Activated T-helper 1 cell treated with anti-CD3 and anti-CD28 coated beads, Interleukin-12 subunit alpha, Interleukin-12 subunit beta, Interleukin-2, Interleukin-4 antibody, amounts not matched to agents 30 ng/mL and 10 ng/mL and 1 ng/mL, durations not matched to agents 14 hours and 24 hours and 36 hours (primary cell): Measurements from ENCODE around the gene IDH3G. TPM values are rescaled to one million over a fixed set of nuclear protein-coding genes. Genes with fewer than 3 reads are reported as not detected.

Experiments used
- DNase-seq: peaks from one replicate; pipeline ENCODE4 v3.0.0; 2021; ENCODE audit warnings: low spot score
- H3K27ac Mint-ChIP-seq: one replicate; pipeline ENCODE4 v1.8.0; 2021; ENCODE audit warnings: mild to moderate bottlenecking, mixed read lengths
- H3K27me3 Mint-ChIP-seq: one replicate; pipeline ENCODE4 v1.8.0; 2022; ENCODE audit warnings: mild to moderate bottlenecking, moderate library complexity, mixed read lengths; ENCODE audit not compliant: insufficient read depth
- H3K36me3 Mint-ChIP-seq: one replicate; pipeline ENCODE4 v1.8.0; 2021; ENCODE audit warnings: low read depth, mixed read lengths
- H3K4me1 Mint-ChIP-seq: one replicate; pipeline ENCODE4 v1.8.0; 2021; ENCODE audit warnings: low read depth, mixed read lengths
- H3K4me3 Mint-ChIP-seq: one replicate; pipeline ENCODE4 v1.8.0; 2021; ENCODE audit warnings: mild to moderate bottlenecking, moderate library complexity, mixed read lengths
- H3K9me3 Mint-ChIP-seq: one replicate; pipeline ENCODE4 v1.8.0; 2021; ENCODE audit warnings: mixed read lengths
- intact Hi-C: fragments of 100-400 bp; cut with micrococcal nuclease; formaldehyde crosslinking; loops from one replicate; pipeline ENCODE4 v1.15.1; 2024
- total RNA-seq: library from RNA; stranded (reverse); gene quantifications from 2 replicates; pipeline ENCODE4 v1.2.3, GENCODE V29; 2022

The IDH3G gene
- total RNA-seq, 1 donor from 2014 or later = 68.4 TPM

DNA sequence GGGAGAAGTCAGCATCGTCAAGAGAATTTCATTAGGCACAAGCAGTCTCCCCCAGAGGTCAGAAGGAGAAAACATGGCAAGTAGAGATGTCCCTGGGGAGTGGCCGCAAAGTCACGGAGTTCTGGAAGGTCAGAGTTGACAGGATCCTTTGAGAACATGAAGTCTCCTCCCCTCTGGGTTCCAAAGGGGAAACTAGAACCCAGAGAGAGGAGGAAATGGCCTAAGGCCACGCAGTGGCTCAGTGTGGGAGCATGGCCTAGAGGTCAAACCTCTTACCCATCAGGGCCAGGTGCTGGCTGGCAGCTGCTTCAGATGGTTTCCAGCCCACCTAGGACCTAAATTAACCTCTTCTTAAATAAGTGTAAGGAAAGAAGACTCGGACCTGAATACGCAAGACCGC is 884 bp downstream of the IDH3G start:
- DNase-seq = no peak
- peak overlapping the region; percentile 90 for H3K27ac Mint-ChIP-seq
- H3K9me3 Mint-ChIP-seq = no peaks in the 10 kb centered on the region
- H3K4me1 Mint-ChIP-seq = peaks cover 18% of the 10 kb centered on the region
- intact Hi-C loops = no loop called here
- H3K36me3 Mint-ChIP-seq = peaks cover 14% of the 10 kb centered on the region
- no peaks in the 10 kb centered on the region for H3K27me3 Mint-ChIP-seq
- peak overlapping the region; percentile 96 for H3K4me3 Mint-ChIP-seq

DNA sequence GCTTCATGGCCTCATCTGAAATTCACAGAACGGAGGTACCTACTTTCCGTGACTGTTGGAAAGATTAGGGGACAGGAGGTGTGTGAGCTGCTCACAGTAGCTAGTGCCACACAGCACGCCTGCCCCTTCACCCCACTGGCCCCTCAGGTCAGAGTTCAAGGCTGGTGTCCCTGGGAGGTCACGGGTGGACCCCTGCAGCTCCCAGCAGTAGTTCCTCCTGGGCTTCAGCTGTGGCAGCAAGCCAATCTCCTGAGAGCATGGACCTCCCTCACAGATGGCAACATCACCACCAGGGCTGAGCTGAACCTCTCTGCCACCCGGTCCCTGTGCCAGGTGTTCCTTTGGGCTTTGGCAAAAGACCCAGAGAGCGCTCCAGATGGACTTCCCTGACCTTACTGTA is 1.8 kb downstream of the IDH3G start:
- intact Hi-C loops = no loop called here
- no peak for DNase-seq
- Mint-ChIP-seq H3K27ac (no peak overlapping the region), H3K36me3 (peaks cover 13% of the 10 kb centered on the region), H3K27me3 (no peaks in the 10 kb centered on the region), H3K4me3 (peak overlapping the region; percentile 96), H3K4me1 (peaks cover 18% of the 10 kb centered on the region), H3K9me3 (no peaks in the 10 kb centered on the region)

DNA sequence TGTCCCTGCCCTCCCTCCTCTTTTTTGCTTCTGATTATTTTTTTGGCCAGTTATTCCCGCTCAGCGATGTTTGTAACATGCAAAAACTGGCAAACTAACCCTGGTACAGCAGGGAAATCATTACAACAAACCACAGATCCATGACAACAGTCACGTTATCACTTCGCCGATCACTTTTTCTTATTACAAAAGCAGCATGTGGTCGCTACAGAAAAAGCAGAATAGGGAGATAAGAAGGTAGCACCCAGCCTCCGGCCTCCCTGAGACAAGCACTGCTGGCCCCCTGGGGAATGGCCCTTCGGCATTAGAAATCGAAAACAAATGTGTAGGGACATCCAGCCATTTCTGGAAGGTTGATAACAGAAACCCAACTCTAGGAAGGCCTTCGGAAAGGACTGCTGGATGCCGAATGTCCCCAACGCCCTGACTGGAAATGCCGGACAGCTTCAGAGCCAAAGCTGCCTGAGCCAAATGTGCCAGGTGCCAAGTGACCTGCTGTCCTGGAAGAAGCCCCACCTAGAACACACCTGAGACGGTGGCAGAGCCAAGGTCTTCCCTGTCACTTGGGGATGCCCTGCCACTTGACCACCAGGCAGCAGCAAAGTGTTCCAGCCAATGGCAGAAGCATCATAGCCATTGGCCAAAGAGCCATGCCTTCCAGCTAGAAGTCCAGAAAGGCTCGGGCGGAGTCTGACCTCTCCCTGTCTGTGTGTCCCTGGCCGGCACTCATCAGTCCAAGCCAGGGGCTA is 2.9 kb downstream of the IDH3G start:
- no peaks in the 10 kb centered on the region for H3K9me3 Mint-ChIP-seq
- H3K27ac Mint-ChIP-seq = no peak overlapping the region
- DNase-seq = no peak
- peaks cover 15% of the 10 kb centered on the region for H3K4me1 Mint-ChIP-seq
- no peak overlapping the region for H3K4me3 Mint-ChIP-seq
- peaks cover 9% of the 10 kb centered on the region for H3K36me3 Mint-ChIP-seq
- intact Hi-C loops = no loop called here
- no peaks in the 10 kb centered on the region for H3K27me3 Mint-ChIP-seq

DNA sequence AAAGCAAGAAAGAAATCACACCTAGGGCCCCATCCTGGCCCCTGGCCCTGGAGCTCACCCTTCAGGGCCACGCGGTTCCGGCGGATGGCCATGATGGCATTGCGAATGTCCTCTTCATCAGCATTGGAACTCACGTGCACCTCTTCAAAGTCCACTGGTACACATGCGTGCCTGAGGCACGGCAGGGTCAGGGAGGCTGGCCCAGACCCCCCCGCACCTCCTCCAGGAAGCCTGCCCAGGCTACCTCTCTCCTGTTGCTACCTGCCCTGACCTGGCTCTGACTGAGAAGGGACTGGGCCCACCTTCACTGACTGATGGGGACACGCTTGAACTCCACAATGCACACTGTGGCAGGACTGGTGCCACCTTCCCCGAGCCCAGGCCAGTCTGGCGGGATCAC is 4.5 kb downstream of the IDH3G start:
- no peaks in the 10 kb centered on the region for H3K27me3 Mint-ChIP-seq
- no peak overlapping the region for H3K27ac Mint-ChIP-seq
- no peak for DNase-seq
- H3K4me1 Mint-ChIP-seq = peaks cover 9% of the 10 kb centered on the region
- intact Hi-C loops = no loop called here
- no peaks in the 10 kb centered on the region for H3K9me3 Mint-ChIP-seq
- peaks cover 3% of the 10 kb centered on the region for H3K36me3 Mint-ChIP-seq
- no peak overlapping the region for H3K4me3 Mint-ChIP-seq

DNA sequence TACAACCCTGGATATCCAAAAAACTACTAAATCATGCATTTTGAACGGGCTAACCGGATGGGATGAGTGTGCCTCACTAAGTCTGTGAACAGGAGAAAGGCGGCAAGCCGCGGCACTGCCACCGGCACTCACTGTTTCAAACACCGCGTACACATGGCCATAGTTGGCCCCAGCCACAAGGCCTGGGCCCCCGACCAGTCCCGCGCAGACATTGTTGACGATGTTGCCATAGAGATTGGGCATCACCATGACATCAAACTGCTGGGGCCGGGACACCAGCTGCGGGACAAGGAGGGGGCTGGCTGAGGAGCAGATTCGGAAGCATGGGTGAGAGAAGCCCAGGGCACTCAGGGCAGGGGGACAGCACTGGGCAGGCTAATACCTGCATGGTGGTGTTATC is 7.5 kb downstream of the IDH3G start:
- peaks cover 2% of the 10 kb centered on the region for H3K36me3 Mint-ChIP-seq
- no peaks in the 10 kb centered on the region for H3K27me3 Mint-ChIP-seq
- H3K9me3 Mint-ChIP-seq = no peaks in the 10 kb centered on the region
- H3K4me3 Mint-ChIP-seq = no peak overlapping the region
- no peak for DNase-seq
- intact Hi-C loops = no loop called here
- no peak overlapping the region for H3K27ac Mint-ChIP-seq
- H3K4me1 Mint-ChIP-seq = no peaks in the 10 kb centered on the region

DNA sequence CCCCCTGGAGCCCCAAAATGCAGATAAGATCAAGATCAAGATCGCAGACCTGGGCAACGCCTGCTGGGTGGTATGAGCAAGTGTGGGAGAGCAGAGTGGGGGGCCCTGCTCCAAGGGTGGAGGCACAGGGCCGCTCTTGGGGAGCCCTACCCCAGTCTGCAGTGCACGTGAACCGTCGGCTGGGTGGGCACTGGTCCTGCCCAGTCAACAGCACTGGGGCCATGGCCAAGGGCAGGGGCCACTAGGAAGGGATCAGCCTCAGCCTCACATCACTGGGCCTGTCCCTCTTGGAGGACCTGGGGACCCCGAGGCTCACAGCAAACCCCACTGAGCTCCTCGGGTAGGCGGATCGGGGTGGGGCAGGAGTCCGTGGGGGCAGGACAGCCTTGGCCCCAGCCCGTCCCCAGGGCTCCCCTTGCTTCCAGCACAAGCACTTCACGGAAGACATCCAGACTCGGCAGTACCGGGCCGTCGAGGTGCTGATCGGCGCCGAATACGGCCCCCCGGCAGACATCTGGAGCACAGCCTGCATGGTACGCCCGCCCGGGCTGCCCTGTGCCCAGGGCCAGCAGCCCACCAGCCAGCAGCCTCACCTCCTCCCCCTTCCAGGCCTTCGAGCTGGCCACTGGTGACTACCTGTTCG is 9.7 kb downstream of the IDH3G start:
- Mint-ChIP-seq H3K36me3 (peaks cover 4% of the 10 kb centered on the region), H3K27ac (no peak overlapping the region), H3K4me3 (no peak overlapping the region), H3K9me3 (no peaks in the 10 kb centered on the region), H3K4me1 (no peaks in the 10 kb centered on the region), H3K27me3 (peaks cover 2% of the 10 kb centered on the region)
- intact Hi-C loops = no loop called here
- no peak for DNase-seq

DNA sequence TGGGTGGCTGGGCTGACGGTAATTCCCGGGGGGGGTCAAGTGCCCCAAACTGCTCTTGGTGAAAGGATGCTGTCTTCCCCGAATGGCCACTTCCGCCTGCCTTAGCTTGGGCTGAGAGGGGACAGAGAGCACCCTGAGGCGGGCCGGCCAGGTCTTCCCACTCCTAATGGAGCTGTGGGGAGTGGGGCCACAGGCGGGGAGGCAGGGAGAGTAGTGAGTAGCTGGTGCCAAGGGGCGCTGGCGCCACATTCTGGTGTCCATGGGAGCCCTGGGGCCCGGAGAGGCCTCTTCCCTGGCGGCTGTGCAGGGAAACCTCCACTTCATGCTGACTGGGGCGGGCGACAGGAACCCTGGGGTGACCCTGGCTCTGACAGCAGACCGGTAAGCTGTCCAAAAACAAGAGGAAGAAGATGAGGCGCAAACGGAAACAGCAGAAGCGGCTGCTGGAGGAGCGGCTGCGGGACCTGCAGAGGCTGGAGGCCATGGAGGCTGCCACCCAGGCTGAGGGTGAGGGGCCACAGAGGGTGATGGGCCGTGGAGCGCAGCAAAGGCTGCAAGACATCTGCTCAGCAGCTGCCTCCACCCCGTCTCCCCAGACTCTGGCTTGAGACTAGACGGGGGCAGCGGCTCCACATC is 10.7 kb downstream of the IDH3G start:
- intact Hi-C loops = no loop called here
- no peaks in the 10 kb centered on the region for H3K9me3 Mint-ChIP-seq
- no peak overlapping the region for H3K27ac Mint-ChIP-seq
- no peak for DNase-seq
- H3K4me3 Mint-ChIP-seq = no peak overlapping the region
- H3K4me1 Mint-ChIP-seq = no peaks in the 10 kb centered on the region
- H3K36me3 Mint-ChIP-seq = peaks cover 4% of the 10 kb centered on the region
- H3K27me3 Mint-ChIP-seq = peaks cover 2% of the 10 kb centered on the region

DNA sequence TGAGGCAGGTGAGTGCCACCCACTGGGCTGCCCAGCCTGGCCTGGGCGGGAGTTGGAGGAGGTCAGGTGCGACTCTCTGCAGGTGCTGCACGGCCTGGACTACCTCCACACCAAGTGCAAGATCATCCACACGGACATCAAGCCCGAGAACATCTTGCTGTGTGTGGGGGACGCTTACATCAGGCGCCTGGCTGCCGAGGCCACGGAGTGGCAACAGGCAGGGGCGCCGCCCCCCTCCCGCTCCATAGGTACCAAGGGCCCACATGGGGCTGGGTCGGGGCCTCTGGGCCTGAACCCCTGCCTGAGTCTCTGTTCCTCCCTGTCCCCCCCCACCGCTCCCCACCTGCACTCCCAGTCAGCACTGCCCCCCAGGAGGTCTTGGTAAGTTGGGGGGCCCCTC is 11.3 kb downstream of the IDH3G start:
- Mint-ChIP-seq H3K36me3 (peaks cover 4% of the 10 kb centered on the region), H3K27me3 (peaks cover 2% of the 10 kb centered on the region), H3K27ac (no peak overlapping the region), H3K4me1 (no peaks in the 10 kb centered on the region), H3K9me3 (no peaks in the 10 kb centered on the region), H3K4me3 (no peak overlapping the region)
- DNase-seq = no peak
- intact Hi-C loops = no loop called here

DNA sequence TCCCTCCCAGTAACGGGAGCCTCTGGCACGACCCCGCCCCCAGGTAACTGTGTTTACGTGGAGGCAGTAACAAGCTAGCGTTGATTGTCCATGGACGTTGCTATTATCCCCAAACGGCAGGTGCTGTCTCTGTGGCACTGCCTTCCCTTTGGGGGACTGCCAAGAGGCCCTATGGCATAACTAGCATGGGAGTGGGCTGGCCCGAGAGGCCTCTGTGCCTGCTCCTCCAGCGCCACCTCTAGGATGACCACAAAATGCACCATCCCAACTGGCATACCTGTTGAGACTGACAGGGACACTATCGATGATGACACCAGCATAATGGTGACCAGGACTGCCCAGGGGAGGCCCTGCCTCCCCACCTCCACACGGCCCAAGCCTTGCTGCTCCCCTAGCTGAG is 11.9 kb downstream of the IDH3G start:
- H3K36me3 Mint-ChIP-seq = peaks cover 2% of the 10 kb centered on the region
- no peaks in the 10 kb centered on the region for H3K9me3 Mint-ChIP-seq
- no peak overlapping the region for H3K4me3 Mint-ChIP-seq

DNA sequence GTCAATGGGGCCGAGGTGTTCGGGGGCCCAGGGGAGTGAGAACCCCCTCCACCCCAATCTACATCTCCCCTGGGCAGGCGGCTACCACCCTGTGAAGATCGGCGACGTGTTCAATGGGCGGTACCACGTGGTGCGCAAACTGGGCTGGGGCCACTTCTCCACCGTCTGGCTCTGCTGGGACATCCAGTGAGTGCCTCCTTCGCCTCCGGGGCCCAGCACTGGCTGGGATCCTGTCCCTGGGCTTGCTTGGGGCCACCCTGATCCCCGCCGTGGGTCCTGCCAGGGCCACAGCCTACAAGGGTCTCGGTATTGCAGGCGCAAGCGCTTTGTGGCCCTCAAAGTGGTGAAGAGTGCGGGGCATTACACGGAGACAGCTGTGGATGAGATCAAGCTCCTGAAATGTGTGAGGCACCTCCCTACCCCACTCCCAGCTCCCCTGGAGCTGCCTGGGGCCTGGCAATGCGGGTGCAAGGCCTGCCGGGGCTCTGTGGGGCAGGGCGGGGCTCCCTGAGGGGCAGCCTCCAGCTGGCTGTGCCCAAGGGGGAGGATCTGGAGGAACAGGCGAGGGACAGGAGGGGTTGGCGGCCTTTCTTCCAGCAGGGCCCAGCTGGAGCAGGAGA is 12.6 kb downstream of the IDH3G start:
- Mint-ChIP-seq H3K27ac (no peak overlapping the region), H3K4me1 (no peaks in the 10 kb centered on the region), H3K9me3 (no peaks in the 10 kb centered on the region), H3K4me3 (no peak overlapping the region), H3K36me3 (peaks cover 2% of the 10 kb centered on the region), H3K27me3 (peaks cover 2% of the 10 kb centered on the region)
- no peak for DNase-seq
- intact Hi-C loops = no loop called here

More for the DNA sequence above, 11.9 kb downstream of the IDH3G start:
- H3K4me1 Mint-ChIP-seq = no peaks in the 10 kb centered on the region
- DNase-seq = no peak
- no peak overlapping the region for H3K27ac Mint-ChIP-seq
- peaks cover 2% of the 10 kb centered on the region for H3K27me3 Mint-ChIP-seq
- intact Hi-C loops = no loop called here

DNA sequence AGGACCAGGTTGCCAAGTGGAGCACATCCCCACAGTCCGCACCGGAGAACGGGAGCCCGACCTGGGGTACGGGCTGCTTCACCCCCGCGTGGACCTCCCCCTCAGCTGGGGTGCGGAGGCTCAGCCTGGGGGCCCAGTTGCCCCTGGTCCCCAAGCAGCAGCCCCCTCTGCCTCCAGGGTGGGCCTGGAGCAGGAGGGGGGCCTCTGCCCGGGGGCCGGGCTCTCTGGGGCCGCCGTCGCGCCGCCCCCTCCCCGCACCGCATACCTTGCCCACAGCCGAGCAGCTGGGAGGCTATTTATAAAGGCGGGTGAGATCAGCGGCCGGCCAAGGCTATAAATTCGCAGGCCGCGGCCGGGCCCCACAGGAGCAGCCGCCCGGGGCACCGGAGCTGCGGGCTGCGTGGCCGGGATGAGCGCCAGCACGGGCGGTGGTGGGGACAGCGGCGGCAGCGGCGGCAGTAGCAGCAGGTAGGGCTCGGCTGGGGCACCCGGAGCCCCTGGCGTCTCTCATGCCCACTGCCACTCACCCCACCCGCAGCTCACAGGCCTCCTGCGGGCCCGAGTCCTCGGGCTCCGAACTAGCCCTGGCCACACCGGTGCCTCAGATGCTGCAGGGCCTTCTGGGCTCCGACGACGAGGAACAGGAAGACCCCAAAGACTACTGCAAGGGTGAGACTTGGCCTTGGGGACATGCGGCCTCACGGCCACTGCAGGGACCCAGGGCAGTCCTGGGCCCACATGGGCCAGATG is 13.3 kb downstream of the IDH3G start, which contains the start of gene SRPK3:
Gene SRPK3, plus strand, starts transcription at position 364 of the 750 bp plus-strand sequence. Its CDS starts 46 bp downstream, at position 410.
- Mint-ChIP-seq H3K36me3 (peaks cover 2% of the 10 kb centered on the region), H3K4me3 (no peak within 1 kb of the TSS), H3K27ac (peak within 1 kb of the TSS; percentile 61), H3K27me3 (peaks cover 2% of the 10 kb centered on the region), H3K9me3 (no peaks in the 10 kb centered on the region), H3K4me1 (no peaks in the 10 kb centered on the region)
- no peak for DNase-seq
- intact Hi-C loops = no loop called here

DNA sequence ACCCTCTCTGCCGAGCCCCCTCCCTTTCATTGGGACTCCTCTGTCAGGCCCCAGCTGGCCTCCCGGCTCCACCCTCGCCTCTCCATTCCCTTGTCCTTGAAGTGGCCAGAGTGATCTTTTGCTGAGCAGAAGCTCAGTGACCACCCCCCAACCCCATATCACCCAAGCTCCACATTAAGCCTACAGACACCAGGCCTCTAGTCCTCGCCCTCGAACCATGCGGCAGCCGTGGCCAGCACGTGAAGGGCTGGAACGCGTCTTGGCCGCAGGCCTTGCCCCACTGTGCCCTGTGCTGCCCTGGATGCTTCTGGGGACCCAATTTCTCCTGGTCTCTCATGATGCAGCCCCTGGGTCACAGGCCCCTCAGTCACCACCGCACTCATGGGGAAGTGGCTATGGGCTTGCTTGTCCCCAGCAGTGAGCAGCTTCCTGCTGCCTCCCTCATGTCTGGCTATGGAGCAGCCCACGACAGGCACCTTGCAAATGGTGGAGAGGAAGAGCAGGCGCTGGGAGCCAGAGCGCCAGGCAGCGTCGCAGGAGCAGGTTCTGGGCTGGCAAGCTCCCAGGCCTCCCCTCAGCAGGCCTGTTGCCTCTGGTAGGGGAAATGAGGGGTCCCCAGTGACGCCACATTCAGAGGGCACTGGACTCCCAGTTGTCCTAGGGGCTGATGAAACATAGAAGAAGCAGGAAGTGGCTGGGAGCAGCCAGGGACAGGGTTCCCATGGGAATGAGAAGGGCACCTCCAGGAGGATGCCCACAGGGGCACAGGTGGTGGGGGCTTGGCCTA is 14.1 kb downstream of the IDH3G start:
- peaks cover 2% of the 10 kb centered on the region for H3K36me3 Mint-ChIP-seq
- H3K4me3 Mint-ChIP-seq = no peak overlapping the region
- H3K27me3 Mint-ChIP-seq = peaks cover 2% of the 10 kb centered on the region
- H3K4me1 Mint-ChIP-seq = no peaks in the 10 kb centered on the region
- no peak for DNase-seq
- peak overlapping the region; percentile 61 for H3K27ac Mint-ChIP-seq
- H3K9me3 Mint-ChIP-seq = no peaks in the 10 kb centered on the region
- intact Hi-C loops = no loop called here
